H9 (cell line): ENCODE measurements around the gene KLF1. TPM values are rescaled to one million over a fixed set of nuclear protein-coding genes. Genes with fewer than 3 reads are reported as not detected.

ENCODE experiments used
- DNase-seq: peaks from one replicate; pipeline ENCODE4 v3.0.0-alpha.2; 2017
- H2AFZ ChIP-seq: one replicate; pipeline ENCODE4 v1.6.1; 2013; ENCODE audit warnings: mild to moderate bottlenecking, low read length, control low read depth, moderate library complexity
- H2AK5ac ChIP-seq: 2 replicates; pipeline ENCODE4 v1.6.1; 2013; ENCODE audit warnings: low read length, control low read depth, mixed read lengths; ENCODE audit not compliant: insufficient read length
- H2BK120ac ChIP-seq: one replicate; pipeline ENCODE4 v1.6.1; 2013; ENCODE audit warnings: low read depth, mild to moderate bottlenecking, low read length, control low read depth, inconsistent platforms; ENCODE audit not compliant: poor library complexity, severe bottlenecking
- H2BK12ac ChIP-seq: 2 replicates; pipeline ENCODE4 v1.6.1; 2013; ENCODE audit warnings: low read length, control low read depth, mixed read lengths, low read depth; ENCODE audit not compliant: insufficient read length
- H2BK15ac ChIP-seq: 2 replicates; pipeline ENCODE4 v1.6.1; 2013; ENCODE audit warnings: low read depth, low read length, control low read depth
- H2BK20ac ChIP-seq: one replicate; pipeline ENCODE4 v1.6.1; 2013; ENCODE audit warnings: low read depth, mild to moderate bottlenecking, low read length, control low read depth, inconsistent platforms; ENCODE audit not compliant: poor library complexity, severe bottlenecking
- H2BK5ac ChIP-seq: 2 replicates; pipeline ENCODE4 v1.6.1; 2013; ENCODE audit warnings: low read length, control low read depth, mixed read lengths; ENCODE audit not compliant: insufficient read length
- H3K14ac ChIP-seq: 2 replicates; pipeline ENCODE4 v1.6.1; 2013; ENCODE audit warnings: low read length, control low read depth; ENCODE audit not compliant: insufficient read depth
- H3K18ac ChIP-seq: 2 replicates; pipeline ENCODE4 v1.6.1; 2013; ENCODE audit warnings: low read depth, mild to moderate bottlenecking, mixed read lengths, low read length, control low read depth; ENCODE audit not compliant: insufficient read length
- H3K23ac ChIP-seq: 2 replicates; pipeline ENCODE4 v1.6.1; 2013; ENCODE audit warnings: low read length, control low read depth, mixed read lengths, low read depth; ENCODE audit not compliant: insufficient read length
- H3K23me2 ChIP-seq: 2 replicates; pipeline ENCODE4 v1.6.1; 2013; ENCODE audit warnings: low read depth, mild to moderate bottlenecking, mixed read lengths, low read length, control low read depth; ENCODE audit not compliant: insufficient read length, poor library complexity, severe bottlenecking
- H3K27ac ChIP-seq: 2 replicates; pipeline ENCODE4 v1.5.1; 2013; ENCODE audit warnings: low read length, control low read depth, mixed read lengths, low read depth; ENCODE audit not compliant: insufficient read length
- H3K27me3 ChIP-seq: 2 replicates; pipeline ENCODE4 v1.6.1; 2013; ENCODE audit warnings: low read length, control low read depth, inconsistent platforms; ENCODE audit not compliant: insufficient read depth
- H3K4ac ChIP-seq: 2 replicates; pipeline ENCODE4 v1.6.1; 2013; ENCODE audit warnings: low read depth, mild to moderate bottlenecking, control low read depth, inconsistent platforms, low read length, moderate library complexity
- H3K4me1 ChIP-seq: 2 replicates; pipeline ENCODE4 v1.6.1; 2013; ENCODE audit warnings: low read length, control low read depth, inconsistent platforms; ENCODE audit not compliant: insufficient read depth
- H3K4me2 ChIP-seq: 2 replicates; pipeline ENCODE4 v1.6.1; 2013; ENCODE audit warnings: low read length, control low read depth, mixed read lengths; ENCODE audit not compliant: insufficient read length, insufficient read depth
- H3K56ac ChIP-seq: 2 replicates; pipeline ENCODE4 v1.6.1; 2013; ENCODE audit warnings: low read depth, mild to moderate bottlenecking, mixed read lengths, low read length, control low read depth; ENCODE audit not compliant: insufficient read length
- H3K79me1 ChIP-seq: 2 replicates; pipeline ENCODE4 v1.6.1; 2013; ENCODE audit warnings: low read depth, mild to moderate bottlenecking, moderate library complexity, low read length, control low read depth, inconsistent platforms; ENCODE audit not compliant: insufficient read depth, poor library complexity, severe bottlenecking
- H3K79me2 ChIP-seq: 2 replicates; pipeline ENCODE4 v1.6.1; 2013; ENCODE audit warnings: low read length, control low read depth, inconsistent platforms; ENCODE audit not compliant: insufficient read depth
- H3K9ac ChIP-seq: 2 replicates; pipeline ENCODE4 v1.6.1; 2013; ENCODE audit warnings: low read length, control low read depth, mixed read lengths; ENCODE audit not compliant: insufficient read length; ENCODE audit errors: extremely low read depth
- H3K9me3 ChIP-seq: one replicate; pipeline ENCODE4 v1.6.1; 2013; ENCODE audit warnings: low read depth, low read length, inconsistent platforms; ENCODE audit not compliant: control insufficient read depth
- H3T11ph ChIP-seq: one replicate; pipeline ENCODE4 v1.6.1; 2013; ENCODE audit warnings: mild to moderate bottlenecking, low read length, control low read depth, inconsistent platforms
- H4K20me1 ChIP-seq: one replicate; pipeline ENCODE4 v1.6.1; 2013; ENCODE audit not compliant: control insufficient read depth, insufficient read length, insufficient read depth
- H4K5ac ChIP-seq: 2 replicates; pipeline ENCODE4 v1.6.1; 2013; ENCODE audit warnings: low read depth, mild to moderate bottlenecking, mixed read lengths, low read length, control low read depth; ENCODE audit not compliant: insufficient read length
- H4K8ac ChIP-seq: replicated peaks from 2 replicates; pipeline ENCODE4 v1.6.1; 2013; ENCODE audit warnings: low read length, control low read depth, mixed read lengths, low read depth; ENCODE audit not compliant: insufficient read length
- H4K91ac ChIP-seq: 2 replicates; pipeline ENCODE4 v1.6.1; 2013; ENCODE audit warnings: low read depth, mild to moderate bottlenecking, moderate library complexity, mixed read lengths, low read length, control low read depth; ENCODE audit not compliant: insufficient read length
- H3K27ac Mint-ChIP-seq, 3 experiments: 2 replicates in 2 of 3; 3 replicates in 1 of 3; pipeline ENCODE4 v1.8.0; 2020 to 2021; ENCODE audit warnings: mixed read lengths in 3 of 3, mild to moderate bottlenecking in 1 of 3, moderate library complexity in 1 of 3
- H3K27me3 Mint-ChIP-seq: 2 replicates; pipeline ENCODE4 v1.8.0; 2021; ENCODE audit warnings: low read depth, mild to moderate bottlenecking, moderate library complexity, mixed read lengths
- H3K36me3 Mint-ChIP-seq, 3 experiments: 2 replicates in 2 of 3; 3 replicates in 1 of 3; pipeline ENCODE4 v1.8.0; 2020 to 2021; ENCODE audit warnings: low read depth in 3 of 3, mixed read lengths in 3 of 3; ENCODE audit not compliant: insufficient read depth in 1 of 3
- H3K4me1 Mint-ChIP-seq, 2 experiments: 2 replicates each; pipeline ENCODE4 v1.8.0; 2020; ENCODE audit warnings: mixed read lengths in 2 of 2
- H3K4me3 Mint-ChIP-seq, 2 experiments: 2 replicates in 1 of 2; 3 replicates in 1 of 2; pipeline ENCODE4 v1.8.0; 2020 to 2021; ENCODE audit warnings: mild to moderate bottlenecking in 2 of 2, mixed read lengths in 2 of 2, moderate library complexity in 1 of 2
- H3K9me3 Mint-ChIP-seq, 2 experiments: 2 replicates in 1 of 2; 3 replicates in 1 of 2; pipeline ENCODE4 v1.8.0; 2020; ENCODE audit warnings: mild to moderate bottlenecking in 2 of 2, mixed read lengths in 2 of 2, moderate library complexity in 1 of 2
- CTCF ChIP-seq: fragments of 200-600 bp; sonication (generic); conservative IDR thresholded peaks from 3 replicates; pipeline ENCODE4 v1.8.0; 2021; ENCODE audit warnings: antibody characterized with exemption, mild to moderate bottlenecking
- WGBS: extraction: QIAGEN DNeasy Blood & Tissue Kit; methylation state at CpG from one replicate; pipeline ENCODE4 v1.1.7; 2013; ENCODE audit warnings: missing lambda C conversion rate, low lambda C conversion rate, mixed read lengths; ENCODE audit not compliant: insufficient read length; ENCODE audit errors: extremely low coverage; 5-methylcytosine and 5-hydroxymethylcytosine counted together
- total RNA-seq: library from RNA; stranded (reverse); gene quantifications from 2 replicates; pipeline ENCODE4 v1.2.1, GENCODE V29; 2021

KLF1 gene
- total RNA-seq, 1 experiment from 2014 or later = 0.37 TPM

- H2BK120ac ChIP-seq = no peak overlapping the region
- H4K8ac ChIP-seq = no peak overlapping the region
- H3K23ac ChIP-seq = no peak overlapping the region
- H3K27ac ChIP-seq = no peak overlapping the region
- no peak overlapping the region for H2AFZ ChIP-seq
- H2BK15ac ChIP-seq = no peak overlapping the region
- no peak overlapping the region for H3K4me2 ChIP-seq
- Mint-ChIP-seq H3K36me3 (no peaks in the 10 kb centered on the region), H3K27me3 (peaks cover 9% of the 10 kb centered on the region), H3K4me1 (peaks cover 20 to 25% of the 10 kb centered on the region in 2 experiments), H3K4me3 (peak overlapping the region in 1 of 2 experiments; percentile 69; a peak in 2 of 5 replicates), H3K27ac (peak overlapping the region in 2 of 3 experiments; percentile 96 to 99; a peak in 6 of 7 replicates), H3K9me3 (no peaks in the 10 kb centered on the region)
- H4K20me1 ChIP-seq = no peaks in the 10 kb centered on the region
- H4K5ac ChIP-seq = no peak overlapping the region
- H2BK20ac ChIP-seq = no peak overlapping the region
- no CpG with 5 or more reads among the region's 4 CpGs for whole genome bisulfite sequencing
- no peak overlapping the region for H3K4ac ChIP-seq
- H3K14ac ChIP-seq = no peak overlapping the region
- no peak overlapping the region for H3K56ac ChIP-seq
- H2BK12ac ChIP-seq = no peak overlapping the region
- H3K18ac ChIP-seq = no peak overlapping the region
- DNase-seq = no peak
- no peaks in the 10 kb centered on the region for H3K79me1 ChIP-seq
- peaks cover 4% of the 10 kb centered on the region; the same call in 1 of the 2 replicates for H3K4me1 ChIP-seq
- no peaks in the 10 kb centered on the region for H3K27me3 ChIP-seq
- no peak overlapping the region for H2BK5ac ChIP-seq
- H4K91ac ChIP-seq = no peak overlapping the region
- H2AK5ac ChIP-seq = no peak overlapping the region
- no peaks in the 10 kb centered on the region for H3K79me2 ChIP-seq
- no peaks in the 10 kb centered on the region for H3K23me2 ChIP-seq
- H3T11ph ChIP-seq = no peak overlapping the region
- no peak for TF ChIP-seq CTCF
- H3K9ac ChIP-seq = no peak overlapping the region
- H3K9me3 ChIP-seq = no peaks in the 10 kb centered on the region
These were observed 25.6 kb upstream of the KLF1 start for GRCh38 chr19:12912571-12912970.
